Panc1 (cell line): Measurements from ENCODE around the gene TUBGCP3. TPM values are rescaled to one million over a fixed set of nuclear protein-coding genes. Genes with fewer than 3 reads are reported as not detected.

Experiments
- ATAC-seq: fragments of 200-7000 bp; cut with Tn5 transposase; 2 replicates; pipeline ENCODE4 v1.9.1; 2020; ENCODE audit warnings: mild to moderate bottlenecking, moderate library complexity
- BruUV-seq: library from RNA; stranded (reverse); fragments of 400-500 nt; replicated peaks from 2 replicates; lab custom pipeline; 2021; lab: Mats Ljungman, UMichigan
- CTCF ChIA-PET: fragments of 300-600 bp; sonication (Branson Sonifier 250); formaldehyde crosslinking; loops from one replicate; lab custom pipeline; 2022; ENCODE audit warnings: antibody characterized with exemption; lab: Charles Lee
- POLR2A ChIA-PET: fragments of 300-600 bp; sonication (Branson Sonifier 250); formaldehyde crosslinking; loops from one replicate; lab custom pipeline; 2022; ENCODE audit warnings: antibody characterized with exemption; lab: Charles Lee
- DNase-seq: peaks from one replicate; pipeline ENCODE4 v3.0.0-alpha.2; 2010; ENCODE audit warnings: low read depth, low spot score
- H3K27ac ChIP-seq: 2 replicates; pipeline ENCODE4 v1.5.1; 2011; ENCODE audit warnings: mild to moderate bottlenecking, low read length, inconsistent platforms
- H3K27me3 ChIP-seq: fragments of 200-500 bp; sonication (Bioruptor generic); 2 replicates; pipeline ENCODE4 v1.6.0; 2014; ENCODE audit warnings: low read length, inconsistent platforms; ENCODE audit not compliant: control insufficient read depth, insufficient read depth
- H3K36me3 ChIP-seq: fragments of 200-500 bp; sonication (Bioruptor generic); 2 replicates; pipeline ENCODE4 v1.5.1; 2014; ENCODE audit warnings: inconsistent platforms, mild to moderate bottlenecking, low read length, moderate library complexity; ENCODE audit not compliant: control insufficient read depth, insufficient read depth
- H3K4me1 ChIP-seq: 2 replicates; pipeline ENCODE4 v1.5.1; 2011; ENCODE audit warnings: inconsistent platforms, mild to moderate bottlenecking, low read length, moderate library complexity; ENCODE audit not compliant: control insufficient read depth, insufficient read depth
- H3K4me3 ChIP-seq, 2 experiments: 2 replicates each; pipeline ENCODE4 v1.5.1; 2011 to 2012; ENCODE audit warnings: low read depth in 2 of 2, low read length in 2 of 2, mild to moderate bottlenecking in 2 of 2, inconsistent platforms in 1 of 2, moderate library complexity in 1 of 2
- H3K9me3 ChIP-seq: fragments of 200-500 bp; sonication (Bioruptor generic); 2 replicates; pipeline ENCODE4 v1.5.1; 2014; ENCODE audit warnings: low read depth, mild to moderate bottlenecking, inconsistent platforms, low read length, moderate library complexity; ENCODE audit not compliant: control insufficient read depth, insufficient read depth
- CTCF ChIP-seq: fragments of 450-650 bp; IDR thresholded peaks from 2 replicates; pipeline ENCODE4 v1.5.1; 2017; ENCODE audit warnings: mild to moderate bottlenecking
- POLR2AphosphoS5 ChIP-seq: IDR thresholded peaks from 2 replicates; pipeline ENCODE4 v1.6.1; 2012; ENCODE audit warnings: mild to moderate bottlenecking, low read depth, low read length, moderate library complexity
- REST ChIP-seq, 2 experiments: IDR thresholded peaks; 2 replicates each; pipeline ENCODE4 v1.6.1; 2011 to 2012; ENCODE audit warnings: low read depth in 2 of 2, control low read depth in 1 of 2, low read length in 1 of 2, mild to moderate bottlenecking in 1 of 2, moderate library complexity in 1 of 2; ENCODE audit not compliant: insufficient read depth in 1 of 2
- SIN3A ChIP-seq: IDR thresholded peaks from 2 replicates; pipeline ENCODE4 v1.6.1; 2012; ENCODE audit warnings: low read depth, mild to moderate bottlenecking, low read length, moderate library complexity, borderline replicate concordance; ENCODE audit not compliant: insufficient read depth
- TCF7L2 ChIP-seq: IDR thresholded peaks from 2 replicates; pipeline ENCODE4 v1.6.1; 2011; ENCODE audit warnings: mild to moderate bottlenecking, low read depth, low read length, inconsistent platforms
- in situ Hi-C: cut with HindIII; loops from 2 replicates; pipeline ENCODE4 v1.10.0; 2016; ENCODE audit warnings: low sequenced_read_pairs, low pct_unique_long_range_greater_than_20kb
- intact Hi-C: fragments of 100-400 bp; cut with micrococcal nuclease; formaldehyde crosslinking; loops from one replicate; pipeline ENCODE4 v1.10.0; 2022; ENCODE audit not compliant: unreplicated experiment
- total RNA-seq: library from RNA; stranded (reverse); gene quantifications from one replicate; pipeline ENCODE4 v1.2.1, GENCODE V29; 2021; ENCODE audit not compliant: unreplicated experiment

The TUBGCP3 gene
- total RNA-seq, 1 experiment from 2014 or later, result 28.4 TPM

- POLR2A ChIA-PET, result no interaction called here
- Histone ChIP-seq H3K27ac (no peak overlapping the region), H3K9me3 (no peaks in the 10 kb centered on the region), H3K4me3 (no peak overlapping the region), H3K4me1 (no peaks in the 10 kb centered on the region), H3K36me3 (no peaks in the 10 kb centered on the region), H3K27me3 (no peaks in the 10 kb centered on the region)
- no peak for DNase-seq
- BruUV-seq, result no TSS peak
- TF ChIP-seq TCF7L2 (no peak), REST (IDR thresholded peaks at IDR 0.05; ENCODE audit: insufficient read depth in 1 of 2, low read depth in 2 of 2, low read length in 1 of 2) (no peak), SIN3A (no peak), CTCF (no peak), POLR2AphosphoS5 (no peak)
- intact Hi-C loops (no loop called here), in situ Hi-C loops (no loop called here)
- CTCF ChIA-PET, result interaction anchor here (0.6 kb wide), 1 partner anchor 11 kb away, joined by 4 read pairs; no protein-coding TSS in a partner anchor
- no peak for ATAC-seq
Measured at GRCh38 chr13:112601371-112601770, 13.4 kb upstream of the TUBGCP3 start.

GRCh38 chr13:112596235-112596634 lies 8.3 kb upstream of the TUBGCP3 start:
- no TSS peak for BruUV-seq
- no peaks in the 10 kb centered on the region for H3K27me3 ChIP-seq
- no peak overlapping the region for H3K4me3 ChIP-seq
- H3K27ac ChIP-seq, result no peak overlapping the region
- H3K36me3 ChIP-seq, result no peaks in the 10 kb centered on the region
- H3K4me1 ChIP-seq, result no peaks in the 10 kb centered on the region
- no peak for ATAC-seq
- in situ Hi-C loops, result no loop called here
- no peak for DNase-seq
- POLR2A ChIA-PET, result no interaction called here
- H3K9me3 ChIP-seq, result no peaks in the 10 kb centered on the region
- no peak for TF ChIP-seq CTCF
- no peak for TF ChIP-seq POLR2AphosphoS5
- TF ChIP-seq SIN3A, result no peak
- no peak for TF ChIP-seq TCF7L2
- no peak for TF ChIP-seq REST (IDR thresholded peaks at IDR 0.05; ENCODE audit: insufficient read depth in 1 of 2, low read depth in 2 of 2, low read length in 1 of 2)
- CTCF ChIA-PET, result no interaction called here
- intact Hi-C loops, result no loop called here
